Limb (tissue), 2 donors: ENCODE results near the gene MC5R.

Experiments
- DNase-seq, 2 donors: peaks; one replicate each; pipeline ENCODE4 v3.0.0-alpha.2; 2016; ENCODE audit errors: extremely low spot score in 2 of 2

Gene MC5R

GRCh38 chr18:13823707-13824395 is at the start of gene MC5R:
Gene MC5R, plus strand, starts transcription at chr18:13824149. Its CDS starts 1,617 bp downstream, at chr18:13825766.
- peak; percentile 45 to 85 for DNase-seq

DNA sequence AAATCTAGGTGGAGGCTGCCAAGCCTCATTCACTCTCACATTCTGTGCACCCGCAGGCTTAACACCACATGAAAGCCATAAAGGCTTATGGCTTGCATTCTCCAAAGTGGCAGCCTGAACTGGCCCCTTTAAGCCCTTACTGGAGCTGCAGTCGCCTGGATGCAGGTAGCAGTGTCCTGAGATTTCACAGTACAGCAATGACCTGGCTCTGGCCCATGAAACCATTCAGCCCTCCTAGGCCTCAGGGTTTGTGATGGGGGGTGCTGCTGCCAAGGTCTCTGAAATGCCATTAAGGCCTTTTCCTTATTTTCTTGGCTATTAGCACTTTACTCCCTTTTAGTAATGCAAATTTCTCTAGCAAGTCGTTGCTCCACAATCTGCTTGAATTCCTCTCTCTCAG is 48.9 kb upstream of the MC5R start:
- DNase-seq: no peak

DNA sequence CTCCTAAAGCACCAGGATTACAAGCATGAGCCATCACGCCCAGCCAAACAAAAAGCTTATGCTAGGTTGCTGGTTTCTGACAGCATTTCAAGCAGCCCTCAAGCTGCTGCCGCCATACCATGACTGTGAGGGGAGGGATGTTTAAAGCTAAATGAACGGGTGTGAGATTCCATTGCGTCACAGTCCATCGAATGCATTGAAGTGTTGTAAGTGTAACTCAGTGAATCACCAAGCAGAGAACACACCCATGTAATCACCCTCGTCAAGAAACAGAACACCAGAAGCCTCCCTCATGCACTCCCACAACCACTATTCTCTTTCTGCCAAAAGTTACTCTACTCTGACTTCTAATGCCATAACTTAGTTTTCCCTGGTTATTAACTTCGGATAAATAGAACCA is 32.8 kb upstream of the MC5R start:
- no peak for DNase-seq

- no peak for DNase-seq
Observed at GRCh38 chr18:13793819-13794218, 30.1 kb upstream of the MC5R start.

- DNase-seq: no peak
Observed at GRCh38 chr18:13796515-13796914, 27.4 kb upstream of the MC5R start.

DNA sequence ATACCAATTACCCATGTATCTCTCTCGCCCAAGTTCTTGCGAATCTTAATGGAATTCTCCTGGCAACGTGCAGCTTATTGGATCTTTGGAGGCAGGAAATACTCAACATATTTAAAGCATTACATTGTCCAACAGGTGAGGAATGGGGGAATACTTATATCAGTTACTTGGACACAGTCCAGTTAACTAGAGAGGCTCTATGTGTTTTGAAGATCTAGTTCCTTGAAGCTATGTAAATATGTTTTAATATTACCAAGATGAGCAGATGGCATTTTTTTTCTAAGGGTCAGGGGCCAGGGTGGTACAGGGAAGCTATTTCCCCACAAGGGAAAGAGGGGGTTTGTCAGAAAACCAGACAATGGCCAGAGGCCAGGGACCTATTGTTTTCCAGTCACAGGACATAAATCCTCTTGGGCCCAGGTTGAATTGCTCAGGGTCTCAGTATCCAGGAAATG is 26.8 kb upstream of the MC5R start:
- DNase-seq: peak in 1 of 2 donors; percentile 36

GRCh38 chr18:13799396-13799795 is 24.6 kb upstream of the MC5R start:
- no peak for DNase-seq

DNA sequence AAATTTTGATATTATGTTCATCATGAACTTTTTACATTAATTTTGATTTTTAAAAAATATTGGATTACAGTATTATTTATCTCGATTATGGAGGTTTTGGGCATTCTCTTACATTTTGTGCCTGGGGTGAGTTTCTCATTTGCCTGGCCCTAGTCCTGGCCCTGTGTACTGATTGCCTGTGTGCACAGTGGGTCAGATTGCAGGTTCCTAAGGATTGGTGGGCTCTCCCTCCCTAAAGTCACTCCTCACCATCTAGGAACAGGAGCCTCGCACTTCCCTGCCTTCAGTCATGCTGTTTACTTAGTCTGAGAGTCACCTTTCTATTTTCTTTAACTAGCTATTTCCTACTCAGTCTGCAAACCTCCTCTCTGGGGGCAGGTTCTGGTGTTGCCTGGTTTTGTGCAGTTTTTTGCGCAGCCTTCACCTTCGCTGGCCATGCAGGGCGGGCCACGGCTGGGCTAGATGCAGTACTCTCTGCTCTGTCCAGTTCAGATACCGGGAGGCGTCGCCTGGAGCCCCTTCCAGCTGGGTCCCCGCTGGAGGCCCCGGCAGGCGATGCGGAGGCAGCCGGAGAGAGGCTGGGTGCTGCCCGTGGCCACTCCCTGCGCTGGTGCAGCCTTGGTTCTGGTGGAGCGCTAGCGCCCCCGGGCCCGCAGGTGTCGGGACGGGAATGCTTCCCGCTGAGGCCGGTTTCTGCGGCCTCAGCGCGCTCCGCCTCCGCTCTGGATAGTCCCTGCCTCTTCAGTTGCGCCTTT is 23.3 kb upstream of the MC5R start:
- peak; percentile 35 to 80 for DNase-seq

DNA sequence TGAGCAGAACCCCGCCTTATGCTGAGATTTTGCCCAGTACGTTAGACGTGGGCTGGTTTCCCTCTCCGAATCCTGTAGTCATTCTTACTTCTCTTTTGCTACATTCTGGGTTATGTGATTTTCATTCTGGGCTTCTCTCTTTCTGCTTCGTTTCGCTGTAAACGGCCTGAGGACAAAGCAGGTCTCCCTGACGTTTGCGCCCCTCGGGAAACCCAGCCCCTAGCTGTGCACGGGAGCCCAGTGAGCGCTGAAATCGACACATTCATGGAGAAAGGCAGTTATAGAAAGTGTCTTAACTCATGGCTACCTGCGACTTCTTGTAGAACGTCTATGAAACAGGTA is 22.7 kb upstream of the MC5R start:
- no peak for DNase-seq

DNA sequence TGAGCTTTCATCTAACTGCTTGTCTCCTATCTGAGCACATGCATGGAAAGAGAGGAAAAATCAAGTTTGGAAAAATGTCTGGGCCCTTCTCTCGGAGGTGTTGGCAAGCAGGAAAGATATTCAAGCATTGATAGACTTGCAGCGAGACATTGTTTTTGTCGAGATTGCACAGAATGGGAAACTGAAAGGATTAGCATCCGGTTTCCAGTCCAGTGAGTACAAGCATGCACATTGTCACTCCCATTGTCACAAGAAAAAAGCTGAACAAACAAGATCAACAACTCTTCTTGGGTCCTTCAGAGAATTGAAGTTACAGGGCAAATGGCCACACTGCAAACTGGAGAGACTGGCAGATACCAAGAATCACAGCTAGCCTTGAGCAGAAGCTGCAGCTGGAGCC is 19.6 kb upstream of the MC5R start:
- no peak for DNase-seq

GRCh38 chr18:13808294-13809042 is 15.5 kb upstream of the MC5R start:
- no peak for DNase-seq

- DNase-seq: no peak
Observed at GRCh38 chr18:13809043-13809430, 14.9 kb upstream of the MC5R start.

DNA sequence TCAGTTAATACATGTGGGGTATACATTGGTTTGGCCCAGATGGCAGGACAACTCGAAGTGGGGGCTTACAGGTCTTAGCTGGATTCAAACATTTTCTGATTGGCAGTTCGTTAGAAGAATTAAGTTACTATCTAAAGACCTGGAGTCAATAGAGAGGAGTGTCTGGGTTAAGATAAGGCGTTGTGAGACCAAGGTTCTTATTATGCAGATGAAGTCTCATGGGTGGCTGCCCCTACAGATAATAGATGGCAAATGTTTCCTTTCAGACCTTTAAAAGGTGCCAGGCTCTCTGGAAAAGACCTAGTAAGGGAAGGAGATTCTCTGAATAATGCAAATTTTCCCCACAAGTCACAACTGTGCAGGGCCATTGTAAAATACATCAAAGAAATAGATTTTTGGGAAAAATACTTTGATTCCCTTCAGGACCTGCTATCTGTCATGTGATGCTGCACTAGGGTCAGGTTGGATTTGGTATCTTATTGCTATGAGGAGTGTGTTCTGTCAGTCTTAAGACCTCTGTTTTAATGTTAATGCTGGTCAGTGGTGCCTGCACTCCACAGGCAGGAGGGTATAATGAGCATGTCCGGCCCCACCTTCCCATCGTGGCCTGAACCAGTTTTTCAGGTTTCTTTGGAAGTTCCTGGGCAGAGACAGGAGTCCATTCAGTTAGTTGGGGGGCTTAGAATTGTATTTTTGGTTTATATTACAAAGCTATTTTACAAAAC is 14.3 kb upstream of the MC5R start:
- DNase-seq: no peak

DNA sequence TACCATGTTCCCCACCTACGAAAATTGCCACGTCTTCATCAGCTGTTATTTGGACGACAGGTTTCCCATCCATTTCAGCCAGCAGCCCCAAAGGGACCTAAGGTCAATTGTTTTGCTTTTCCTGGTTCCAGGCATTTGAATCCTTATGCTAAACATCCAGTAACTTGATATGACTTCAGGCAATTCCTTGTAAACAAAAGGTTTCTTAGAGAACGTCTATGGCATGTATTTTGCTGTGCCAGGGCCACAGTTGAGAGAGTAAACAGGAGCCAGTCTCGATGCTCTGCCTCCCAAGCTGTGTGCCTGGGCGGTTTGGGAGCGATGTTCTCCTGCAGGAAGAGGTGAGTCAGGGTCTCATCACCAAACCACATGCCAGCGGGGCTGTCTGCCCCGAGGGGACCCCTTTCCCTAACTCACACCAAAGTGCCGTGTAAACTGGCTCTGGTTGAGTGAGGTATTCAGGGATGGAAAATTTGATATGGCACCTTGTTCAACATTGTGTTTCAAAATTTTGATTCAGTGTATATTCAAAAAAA is 12.9 kb upstream of the MC5R start:
- DNase-seq: no peak

DNA sequence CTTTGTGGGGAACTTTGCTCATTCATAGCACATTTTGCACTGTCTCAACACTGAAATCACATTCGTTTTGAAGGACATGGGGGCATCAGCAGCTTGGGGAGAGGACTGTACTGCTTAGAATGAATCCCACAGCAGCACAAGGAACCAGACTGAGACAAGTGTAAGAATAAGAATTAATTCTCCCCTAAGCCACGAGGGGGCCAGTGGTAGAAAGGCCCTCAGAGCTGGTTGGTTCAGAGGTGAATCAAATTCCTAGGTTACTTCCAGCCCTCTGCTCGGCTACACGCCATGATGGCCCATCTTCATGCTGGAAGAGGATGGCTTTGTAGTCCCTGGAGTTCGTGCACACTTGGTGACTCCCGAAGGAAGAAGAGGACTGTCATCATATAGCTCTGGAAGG is 12.0 kb upstream of the MC5R start:
- DNase-seq: no peak

DNA sequence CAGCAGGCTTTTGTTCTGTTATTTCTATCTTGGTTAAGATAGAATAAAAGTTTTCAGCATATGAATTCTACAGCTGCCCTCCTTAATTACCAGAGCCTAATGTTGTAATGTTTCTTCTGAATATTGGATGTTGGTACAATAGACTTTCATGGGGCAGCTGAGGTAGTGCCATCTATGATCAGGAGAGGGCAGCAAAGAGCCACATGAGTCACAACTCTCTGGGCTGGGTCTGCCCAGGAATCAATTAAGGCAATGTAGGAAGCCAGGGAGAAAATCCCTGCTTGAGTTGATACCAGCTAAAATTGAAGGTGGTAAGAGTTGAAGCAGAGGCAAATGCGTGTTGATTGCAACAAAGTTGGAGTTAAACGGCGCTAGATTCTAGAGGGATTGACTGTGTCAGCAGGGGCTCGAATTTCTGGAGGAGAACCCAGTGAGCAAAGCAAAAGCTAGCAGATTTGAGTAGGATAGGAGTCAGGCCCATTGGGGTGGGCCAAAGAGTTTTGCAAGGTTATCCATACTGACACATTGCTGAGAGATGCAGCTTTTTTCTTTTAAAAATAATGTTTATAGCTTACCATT is 10.6 kb upstream of the MC5R start:
- DNase-seq: peak; percentile 67 to 73

GRCh38 chr18:13826209-13826608 is 2.3 kb downstream of the MC5R start:
- no peak for DNase-seq

DNA sequence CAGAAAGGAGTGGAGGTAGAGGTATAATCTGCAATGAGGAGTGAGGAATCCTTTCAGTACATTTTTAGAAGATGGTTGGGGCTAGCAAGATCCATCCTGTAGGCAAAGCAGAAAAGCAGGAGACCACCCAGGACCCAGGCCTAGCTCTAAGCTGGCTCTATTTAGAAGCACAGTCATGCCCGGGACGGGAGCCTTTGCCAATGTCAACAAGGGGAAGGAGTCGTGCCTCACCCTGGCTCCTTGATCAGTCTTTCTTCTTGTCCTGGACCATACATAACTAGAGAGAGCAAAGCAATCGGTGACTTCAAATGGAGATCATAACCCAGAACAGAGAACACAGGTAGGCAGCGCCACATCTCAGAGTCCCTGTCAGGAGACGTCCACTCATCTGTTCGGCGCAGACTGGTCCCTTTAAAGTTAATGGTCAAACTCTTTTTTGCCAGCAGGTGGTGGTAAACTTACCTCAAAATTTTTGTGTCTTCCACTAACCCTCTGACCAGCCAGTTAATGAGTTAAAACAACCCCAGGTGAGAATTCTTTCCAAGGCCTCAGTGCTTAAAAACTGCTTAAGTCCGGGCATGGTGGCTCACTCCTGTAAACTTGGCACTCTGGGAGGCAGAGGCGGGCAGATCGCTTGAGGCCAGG is 8.0 kb downstream of the MC5R start:
- DNase-seq: no peak

GRCh38 chr18:13834496-13835015 is 10.6 kb downstream of the MC5R start:
- DNase-seq: no peak

- DNase-seq: no peak
Observed at GRCh38 chr18:13835202-13835601, 11.3 kb downstream of the MC5R start.
